ENCODE results near the gene HOXD8. TPM values are rescaled to one million over a fixed set of nuclear protein-coding genes. Genes with fewer than 3 reads are reported as not detected.

The HOXD8 gene
- total RNA-seq, 4 donors from 2014 or later = 1.4 to 6.0 (median 2.6) TPM

- DNase-seq (ENCODE audit: low spot score in 2 of 2) = no peak
- 51% methylated on average over 36 of the region's 55 CpGs for WGBS
- H3K4me3 ChIP-seq = peak within 1 kb of the TSS; percentile 24
Measured at GRCh38 chr2:176151442-176152287, 22.2 kb downstream of the HOXD8 start, which contains the start of gene HOXD4. Gene HOXD4, plus strand, starts transcription at chr2:176151550. Its CDS starts 84 bp downstream, at chr2:176151634.

GRCh38 chr2:176152350-176153181, 23.1 kb downstream of the HOXD8 start:
- WGBS = 63% methylated on average over 44 of the region's 48 CpGs
- peak; percentile 52 to 65 for DNase-seq (ENCODE audit: low spot score in 2 of 2)
- Histone ChIP-seq H3K27me3 (peaks cover 98% of the 10 kb centered on the region), H3K4me3 (peak overlapping the region; percentile 24), H3K27ac (no peak overlapping the region), H3K4me1 (peaks cover 16% of the 10 kb centered on the region), H3K36me3 (peaks cover 6% of the 10 kb centered on the region), H3K9me3 (no peaks in the 10 kb centered on the region)
- TF ChIP-seq POLR2AphosphoS5 (IDR thresholded peaks at IDR 0.05) (no peak), POLR2A (IDR thresholded peaks at IDR 0.05) (no peak), EP300 (IDR thresholded peaks at IDR 0.05) (no peak), CTCF (IDR thresholded peaks at IDR 0.05) (no peak)

More at GRCh38 chr2:176151442-176152287, 22.2 kb downstream of the HOXD8 start, which contains the start of gene HOXD4:
- Histone ChIP-seq H3K9me3 (no peaks in the 10 kb centered on the region), H3K36me3 (peaks cover 6% of the 10 kb centered on the region), H3K27me3 (peaks cover 98% of the 10 kb centered on the region), H3K27ac (no peak within 1 kb of the TSS), H3K4me1 (peaks cover 8% of the 10 kb centered on the region)
- TF ChIP-seq EP300 (IDR thresholded peaks at IDR 0.05) (no peak), POLR2AphosphoS5 (IDR thresholded peaks at IDR 0.05) (no peak)

DNA sequence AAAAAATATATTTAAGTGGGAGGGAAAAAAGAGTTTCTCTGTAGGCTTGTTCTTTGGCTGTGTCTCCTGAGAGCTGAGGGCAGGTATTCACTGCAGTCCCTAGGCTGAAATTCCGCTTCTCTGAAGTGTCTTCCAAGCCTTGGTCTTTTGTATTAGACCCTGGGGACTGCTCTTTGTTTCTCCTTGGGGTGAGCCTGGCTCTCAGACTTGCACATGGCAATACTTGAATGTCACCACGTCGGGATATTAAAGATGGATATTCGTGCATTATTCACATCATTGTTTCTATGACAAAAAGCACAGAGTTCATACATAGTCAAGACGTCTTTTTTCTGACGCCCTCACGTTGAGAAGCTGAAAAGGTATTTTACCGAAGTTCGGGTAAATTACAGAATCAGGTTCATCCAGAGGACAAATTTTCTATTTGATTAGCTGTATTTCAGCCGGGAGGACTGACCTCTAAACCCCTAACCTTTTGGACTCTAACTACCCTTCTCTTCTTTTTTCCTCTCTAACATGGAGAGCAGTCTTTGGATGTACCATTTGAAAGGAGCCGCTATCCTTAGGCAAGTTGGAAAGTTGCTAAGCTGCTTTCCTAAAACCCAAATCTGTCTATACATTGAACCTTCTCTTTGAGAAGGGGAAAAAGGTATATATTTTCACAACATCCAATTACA, 25.2 kb downstream of the HOXD8 start:
- WGBS = 82% methylated on average over 11 of the region's 11 CpGs
- TF ChIP-seq CTCF (IDR thresholded peaks at IDR 0.05) = no peak
- H3K27me3 ChIP-seq = peaks cover 99% of the 10 kb centered on the region
- DNase-seq (ENCODE audit: low spot score in 2 of 2) = no peak
- H3K4me3 ChIP-seq = no peak overlapping the region
- no peak overlapping the region for H3K27ac ChIP-seq
- peaks cover 6% of the 10 kb centered on the region for H3K36me3 ChIP-seq
- H3K9me3 ChIP-seq = no peaks in the 10 kb centered on the region
- peaks cover 38% of the 10 kb centered on the region for H3K4me1 ChIP-seq

- Histone ChIP-seq H3K27ac (no peak overlapping the region), H3K4me1 (peaks cover 46% of the 10 kb centered on the region), H3K36me3 (peaks cover 6% of the 10 kb centered on the region), H3K27me3 (peaks cover 99% of the 10 kb centered on the region), H3K9me3 (no peaks in the 10 kb centered on the region), H3K4me3 (no peak overlapping the region)
- no peak for DNase-seq (ENCODE audit: low spot score in 2 of 2)
- WGBS = 68% methylated on average over 6 of the region's 6 CpGs
- no peak for TF ChIP-seq POLR2AphosphoS5 (IDR thresholded peaks at IDR 0.05)
- no peak for TF ChIP-seq CTCF (IDR thresholded peaks at IDR 0.05)
- no peak for TF ChIP-seq POLR2A (IDR thresholded peaks at IDR 0.05)
- no peak for TF ChIP-seq EP300 (IDR thresholded peaks at IDR 0.05)
Measured at GRCh38 chr2:176155356-176156044, 26.0 kb downstream of the HOXD8 start.

- Histone ChIP-seq H3K9me3 (no peaks in the 10 kb centered on the region), H3K36me3 (peaks cover 6% of the 10 kb centered on the region), H3K27me3 (peaks cover 99% of the 10 kb centered on the region), H3K4me3 (peak overlapping the region; percentile 45), H3K4me1 (peaks cover 51% of the 10 kb centered on the region), H3K27ac (no peak overlapping the region)
- no peak for DNase-seq (ENCODE audit: low spot score in 2 of 2)
- 65% methylated on average over 8 of the region's 8 CpGs for WGBS
- TF ChIP-seq POLR2A (IDR thresholded peaks at IDR 0.05) (no peak), CTCF (IDR thresholded peaks at IDR 0.05) (no peak), POLR2AphosphoS5 (IDR thresholded peaks at IDR 0.05) (no peak), EP300 (IDR thresholded peaks at IDR 0.05) (no peak)
Measured at GRCh38 chr2:176156301-176156806, 26.8 kb downstream of the HOXD8 start.

Data from suprapubic skin (tissue), 4 donors.